22Rv1 (cell line): ENCODE measurements around the gene EIF4G1.

Source experiments
- H3K27ac ChIP-seq: fragments of 450-650 bp; 2 replicates; pipeline ENCODE4 v1.5.1; 2017
- CTCF ChIP-seq: fragments of 450-650 bp; IDR thresholded peaks from 2 replicates; pipeline ENCODE4 v1.5.1; 2017; ENCODE audit warnings: mild to moderate bottlenecking
- ZFX ChIP-seq: fragments of 450-650 bp; IDR thresholded peaks from 2 replicates; pipeline ENCODE4 v1.6.1; 2017; ENCODE audit warnings: antibody characterized with exemption, borderline replicate concordance

EIF4G1 gene

GRCh38 chr3:184358921-184359350 is 44.5 kb downstream of the EIF4G1 start:
- TF ChIP-seq ZFX (no peak), CTCF (no peak)
- no peak overlapping the region for H3K27ac ChIP-seq

GRCh38 chr3:184359610-184360009 is 45.2 kb downstream of the EIF4G1 start:
- no peak overlapping the region for H3K27ac ChIP-seq
- TF ChIP-seq CTCF = no peak
- TF ChIP-seq ZFX = no peak

- peak overlapping the region; percentile 99 for H3K27ac ChIP-seq
- no peak for TF ChIP-seq ZFX
- TF ChIP-seq CTCF = no peak
Observed at GRCh38 chr3:184360070-184360928, 45.9 kb downstream of the EIF4G1 start.

GRCh38 chr3:184360929-184361531 is 46.6 kb downstream of the EIF4G1 start:
- TF ChIP-seq CTCF (no peak), ZFX (no peak)
- H3K27ac ChIP-seq = peak overlapping the region; percentile 99

GRCh38 chr3:184361532-184361931 is 47.1 kb downstream of the EIF4G1 start, which contains the start of the genes CLCN2 and POLR2H:
Gene CLCN2 (minus strand): TSS chr3:184361605. CDS start chr3:184361479, 126 bp downstream.
Gene POLR2H (plus strand): TSS chr3:184361710. CDS start chr3:184363493, 1,783 bp downstream.
- no peak for TF ChIP-seq ZFX
- no peak for TF ChIP-seq CTCF
- H3K27ac ChIP-seq = peak within 1 kb of the TSS; percentile 99

- TF ChIP-seq ZFX (no peak), CTCF (no peak)
- peak overlapping the region; percentile 99 for H3K27ac ChIP-seq
Observed at GRCh38 chr3:184361932-184362667, 47.7 kb downstream of the EIF4G1 start.
